Inflammatory macrophage treated with lipopolysaccharide for 4 hours (primary cell): ENCODE results near the gene PHPT1.
"Not testable (repeated sequence)": the region's sequence is repeated elsewhere in the genome, so short reads cannot be mapped to it uniquely, and the experiment has no call there.

ENCODE experiments used
- DNase-seq: peaks from one replicate; pipeline ENCODE4 v3.0.0-alpha.2; 2020

The PHPT1 gene

DNA sequence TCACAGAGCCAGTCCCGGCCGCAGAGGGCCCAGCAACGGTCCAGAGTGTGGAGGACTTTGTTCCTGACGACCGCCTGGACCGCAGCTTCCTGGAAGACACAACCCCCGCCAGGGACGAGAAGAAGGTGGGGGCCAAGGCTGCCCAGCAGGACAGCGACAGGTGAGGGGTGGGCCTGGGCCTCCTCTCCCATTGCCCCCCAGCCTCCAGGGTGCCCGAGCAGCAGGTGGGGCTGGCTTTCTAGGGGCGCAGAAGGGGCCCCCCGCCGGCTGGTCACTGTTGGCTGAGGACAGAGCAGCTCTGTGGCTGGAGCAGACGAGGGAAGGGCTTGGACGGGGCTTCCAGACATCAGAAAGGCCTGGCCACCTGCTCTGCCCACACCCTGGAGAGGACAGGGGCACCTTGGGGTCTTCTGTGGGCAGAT lies 11.3 kb upstream of the PHPT1 start:
- DNase-seq, result not testable (repeated sequence)

DNA sequence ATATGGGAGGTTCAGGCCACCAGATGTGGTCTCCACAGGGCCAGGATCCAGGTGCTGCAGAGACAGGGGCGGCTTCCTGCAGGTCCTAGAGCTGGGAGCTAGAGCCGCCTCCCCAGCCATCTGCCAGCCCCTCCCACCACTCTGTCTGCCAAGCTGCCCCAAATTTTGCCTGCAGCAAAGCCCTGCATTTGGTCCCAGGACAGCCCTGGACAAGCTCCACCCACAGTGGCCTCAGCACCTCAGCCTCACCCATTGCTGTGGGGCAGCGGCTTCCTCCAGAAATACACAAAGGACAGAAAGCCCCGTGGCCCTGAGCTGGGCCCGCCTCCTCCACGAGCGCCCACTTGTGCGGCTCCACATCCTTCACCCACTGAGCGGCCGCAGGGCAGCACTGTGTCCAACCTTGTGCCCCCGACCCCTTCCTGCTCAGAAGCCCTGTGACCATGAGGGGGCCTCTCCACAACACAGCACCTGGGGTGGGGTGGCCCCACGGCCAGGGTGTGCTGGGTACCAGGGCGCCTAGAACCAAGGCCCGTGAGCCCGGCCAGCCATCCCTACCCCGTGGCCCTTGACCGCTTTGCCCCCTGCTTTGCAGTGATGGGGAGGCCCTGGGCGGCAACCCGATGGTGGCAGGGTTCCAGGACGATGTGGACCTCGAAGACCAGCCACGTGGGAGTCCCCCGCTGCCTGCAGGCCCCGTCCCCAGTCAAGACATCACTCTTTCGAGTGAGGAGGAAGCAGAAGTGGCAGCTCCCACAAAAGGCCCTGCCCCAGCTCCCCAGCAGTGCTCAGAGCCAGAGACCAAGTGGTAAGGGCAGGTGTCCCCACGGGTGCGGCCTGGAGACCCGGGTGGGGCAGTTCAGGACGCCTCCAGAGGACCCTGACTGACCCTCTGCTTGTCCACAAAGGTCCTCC lies 10.6 kb upstream of the PHPT1 start:
- no peak for DNase-seq

DNA sequence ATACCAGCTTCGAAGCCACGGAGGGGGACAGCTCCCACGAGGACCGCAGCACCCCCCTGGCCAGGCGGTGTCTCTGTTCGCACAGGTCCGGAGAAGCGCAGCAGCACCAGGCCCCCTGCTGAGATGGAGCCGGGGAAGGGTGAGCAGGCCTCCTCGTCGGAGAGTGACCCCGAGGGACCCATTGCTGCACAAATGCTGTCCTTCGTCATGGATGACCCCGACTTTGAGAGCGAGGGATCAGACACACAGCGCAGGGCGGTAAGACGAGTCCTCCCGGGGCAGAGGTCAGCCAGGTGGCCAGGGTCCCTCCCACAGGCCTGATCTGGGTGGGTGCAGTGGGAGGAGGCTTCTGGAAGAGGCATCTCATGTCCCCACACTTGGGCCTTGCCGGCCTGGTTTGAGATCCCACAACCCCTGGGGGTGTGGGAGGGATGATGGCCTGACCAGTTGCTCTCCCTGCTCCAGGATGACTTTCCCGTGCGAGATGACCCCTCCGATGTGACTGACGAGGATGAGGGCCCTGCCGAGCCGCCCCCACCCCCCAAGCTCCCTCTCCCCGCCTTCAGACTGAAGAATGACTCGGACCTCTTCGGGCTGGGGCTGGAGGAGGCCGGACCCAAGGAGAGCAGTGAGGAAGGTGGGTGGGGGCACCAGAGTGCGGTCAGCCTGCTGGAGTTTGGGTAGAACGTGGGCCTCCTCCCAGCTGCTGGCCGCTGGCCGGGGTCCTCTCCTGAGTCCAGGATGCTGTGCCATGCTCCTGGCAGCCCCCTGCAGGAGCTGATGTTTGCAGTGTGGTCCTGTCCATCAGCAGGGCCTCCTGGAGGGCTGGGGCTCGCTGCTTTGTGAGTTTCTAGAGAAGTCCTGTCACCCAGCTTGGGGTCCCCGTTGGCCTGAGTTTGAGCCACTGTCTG lies 9.7 kb upstream of the PHPT1 start:
- DNase-seq, result no peak

DNA sequence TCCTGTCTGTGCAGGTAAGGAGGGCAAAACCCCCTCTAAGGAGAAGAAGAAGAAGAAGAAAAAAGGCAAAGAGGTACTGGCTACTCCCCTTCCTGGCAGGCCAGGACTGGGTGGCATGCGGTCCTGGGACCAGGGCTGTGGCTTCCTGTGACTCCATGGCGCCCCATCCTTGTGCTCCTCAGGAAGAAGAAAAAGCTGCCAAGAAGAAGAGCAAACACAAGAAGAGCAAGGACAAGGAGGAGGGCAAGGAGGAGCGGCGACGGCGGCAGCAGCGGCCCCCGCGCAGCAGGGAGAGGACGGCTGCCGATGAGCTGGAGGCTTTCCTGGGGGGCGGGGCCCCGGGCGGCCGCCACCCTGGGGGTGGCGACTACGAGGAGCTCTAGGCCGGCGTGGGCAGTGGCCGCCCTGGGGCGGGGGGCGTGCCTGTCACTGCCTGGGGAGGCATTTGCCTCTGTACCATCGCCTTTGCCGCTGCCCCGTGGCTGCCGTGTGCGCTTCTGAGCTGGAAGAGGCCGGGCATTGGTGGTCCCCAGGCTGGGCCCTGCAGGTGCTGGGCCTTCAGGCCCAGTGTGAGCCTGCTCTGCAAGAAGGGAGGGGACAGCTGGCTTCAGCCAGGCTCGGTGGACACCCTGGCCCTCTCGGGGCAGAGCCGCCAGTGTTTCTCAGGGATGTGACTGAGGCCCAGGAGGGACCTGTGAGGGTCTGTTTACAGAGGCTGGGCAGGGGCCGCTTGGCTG lies 8.9 kb upstream of the PHPT1 start:
- no peak for DNase-seq

DNA sequence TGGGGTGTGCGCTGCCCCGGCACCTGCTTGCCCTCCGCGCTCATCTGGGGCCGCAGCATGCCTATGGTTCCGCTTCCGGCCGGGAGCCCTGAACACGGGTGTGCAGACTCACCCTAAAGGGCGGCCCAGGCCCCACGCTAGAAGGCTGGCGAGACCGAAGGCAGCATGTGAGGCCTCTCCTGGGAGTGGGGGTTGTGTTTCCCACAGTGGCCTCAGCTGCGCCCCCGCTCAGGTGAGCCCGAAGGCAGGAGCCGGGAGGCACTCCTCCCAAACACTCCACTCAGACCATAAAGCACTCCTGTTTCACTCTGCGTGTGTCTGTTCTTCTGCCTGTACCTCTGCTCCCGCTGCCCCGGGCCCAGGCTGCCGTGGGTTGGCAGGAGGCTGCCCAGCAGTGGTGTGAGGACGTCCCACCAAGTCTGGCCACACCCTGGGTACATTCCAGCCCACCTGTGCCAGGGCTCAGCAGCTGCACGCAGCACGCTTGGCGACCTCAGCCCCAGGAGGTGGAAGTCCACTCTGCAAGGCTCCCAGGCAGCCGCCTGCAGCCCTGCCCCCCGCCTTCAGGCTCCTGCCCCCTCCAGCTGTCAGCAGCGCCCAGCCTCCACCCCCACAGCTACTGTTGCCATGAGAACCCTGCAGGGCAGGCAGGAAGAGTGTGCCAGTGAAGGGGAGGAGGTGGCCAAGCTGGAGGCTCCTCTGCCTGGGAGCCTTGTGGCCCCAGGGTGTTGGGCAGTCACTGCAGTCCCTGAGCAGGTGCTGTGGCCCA lies 8.1 kb upstream of the PHPT1 start:
- DNase-seq, result no peak

DNA sequence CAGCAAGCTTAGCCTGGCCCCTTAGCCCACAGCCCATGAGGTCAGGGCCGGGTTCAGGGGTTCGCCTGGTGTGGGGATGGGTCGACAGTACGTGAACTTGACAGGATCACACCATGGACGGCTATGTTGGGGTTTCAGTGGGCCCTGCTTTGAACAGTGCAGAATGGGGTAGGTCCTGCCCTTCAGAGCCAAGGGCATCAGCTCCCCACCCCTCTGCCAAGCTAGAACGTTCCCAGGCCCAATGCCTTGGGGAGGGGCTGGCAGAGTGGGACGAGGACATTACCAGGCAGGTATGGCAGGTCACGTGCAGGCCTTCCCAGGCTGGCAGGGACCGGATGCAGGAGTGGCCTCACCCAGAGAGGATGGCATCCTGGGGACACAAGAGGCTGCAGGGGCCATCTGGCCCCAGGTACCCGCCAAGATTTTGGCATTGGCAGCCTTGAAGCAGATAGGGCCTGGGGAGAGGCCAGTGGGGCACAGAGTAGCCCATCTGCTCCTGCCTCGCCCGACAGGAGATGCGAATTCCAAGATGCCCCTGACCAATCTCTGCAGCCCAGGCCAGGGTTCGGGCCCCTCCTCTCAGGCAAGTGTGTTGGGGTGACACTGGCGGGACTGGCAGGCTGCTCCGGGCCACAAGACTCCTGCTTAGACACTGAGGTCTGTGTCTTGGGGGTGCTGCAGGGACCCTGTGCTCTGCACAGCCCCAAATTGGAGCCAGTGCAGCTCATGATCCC lies 7.4 kb upstream of the PHPT1 start:
- not testable (repeated sequence) for DNase-seq

DNA sequence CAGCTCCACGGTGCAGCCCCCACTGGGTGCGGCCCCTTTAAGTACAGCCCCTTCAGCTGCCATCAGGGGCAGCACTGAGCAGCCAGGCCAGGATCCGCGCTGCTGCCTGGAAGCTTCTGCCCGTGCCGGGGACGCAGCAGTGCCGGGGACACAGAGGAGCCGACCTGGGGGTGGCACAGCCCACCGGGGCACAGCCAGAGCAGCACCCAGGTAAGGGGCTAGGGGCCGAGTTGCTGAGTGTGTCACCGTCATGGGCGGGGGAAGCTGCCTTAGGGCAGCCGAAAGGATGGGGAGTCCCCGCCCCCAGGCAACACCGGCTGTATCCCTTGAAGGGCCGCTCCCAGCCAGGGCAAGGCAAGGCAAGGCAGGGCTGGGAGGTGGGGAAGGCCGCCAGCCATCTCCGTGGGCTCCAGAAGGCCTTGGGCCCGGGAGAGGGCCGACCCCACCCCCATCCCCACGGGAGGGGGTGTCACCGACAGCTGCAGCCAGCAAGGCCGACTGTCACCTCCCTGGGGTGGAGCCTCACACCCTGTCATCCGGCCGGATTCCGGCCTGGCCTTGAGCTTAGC lies 6.7 kb upstream of the PHPT1 start, which contains the start of gene AJM1:
AJM1 (plus strand) TSS at position 99 of the 569 bp plus-strand sequence. CDS start 1,937 bp downstream, outside the sequence.
- peak; percentile 74 for DNase-seq

DNA sequence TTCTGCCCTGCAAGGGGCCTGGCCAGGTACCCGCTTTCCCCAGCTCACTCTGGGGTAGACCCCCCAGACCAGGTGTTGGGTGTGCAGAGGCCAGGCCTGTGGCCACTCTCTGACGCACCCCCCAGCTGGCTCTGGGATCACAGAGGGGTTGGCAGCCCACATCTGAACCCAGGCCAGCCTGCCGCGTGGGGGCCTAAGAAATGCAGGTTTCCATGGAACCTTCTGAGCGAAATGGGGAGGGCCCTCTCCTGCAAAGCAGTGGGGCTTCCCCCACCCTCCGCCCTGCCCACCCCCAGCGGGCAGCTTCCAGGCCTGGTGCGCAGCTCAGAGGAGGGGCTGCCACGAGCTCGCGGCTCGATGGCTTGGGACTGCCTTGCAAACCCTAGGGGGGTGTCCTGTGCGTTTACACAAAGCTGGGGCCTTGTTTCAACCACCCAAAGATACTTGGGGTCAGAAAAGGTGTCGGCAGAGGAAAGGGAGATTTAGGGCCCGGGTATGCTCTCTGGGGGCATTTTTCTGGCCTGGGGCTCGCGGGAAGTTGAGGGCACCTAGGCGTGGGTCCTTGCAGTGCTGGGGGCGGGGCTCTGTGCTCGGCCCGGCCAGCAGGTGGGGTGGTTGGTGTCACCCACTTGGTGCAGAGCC lies 5.9 kb upstream of the PHPT1 start:
- DNase-seq, result not testable (repeated sequence)

DNA sequence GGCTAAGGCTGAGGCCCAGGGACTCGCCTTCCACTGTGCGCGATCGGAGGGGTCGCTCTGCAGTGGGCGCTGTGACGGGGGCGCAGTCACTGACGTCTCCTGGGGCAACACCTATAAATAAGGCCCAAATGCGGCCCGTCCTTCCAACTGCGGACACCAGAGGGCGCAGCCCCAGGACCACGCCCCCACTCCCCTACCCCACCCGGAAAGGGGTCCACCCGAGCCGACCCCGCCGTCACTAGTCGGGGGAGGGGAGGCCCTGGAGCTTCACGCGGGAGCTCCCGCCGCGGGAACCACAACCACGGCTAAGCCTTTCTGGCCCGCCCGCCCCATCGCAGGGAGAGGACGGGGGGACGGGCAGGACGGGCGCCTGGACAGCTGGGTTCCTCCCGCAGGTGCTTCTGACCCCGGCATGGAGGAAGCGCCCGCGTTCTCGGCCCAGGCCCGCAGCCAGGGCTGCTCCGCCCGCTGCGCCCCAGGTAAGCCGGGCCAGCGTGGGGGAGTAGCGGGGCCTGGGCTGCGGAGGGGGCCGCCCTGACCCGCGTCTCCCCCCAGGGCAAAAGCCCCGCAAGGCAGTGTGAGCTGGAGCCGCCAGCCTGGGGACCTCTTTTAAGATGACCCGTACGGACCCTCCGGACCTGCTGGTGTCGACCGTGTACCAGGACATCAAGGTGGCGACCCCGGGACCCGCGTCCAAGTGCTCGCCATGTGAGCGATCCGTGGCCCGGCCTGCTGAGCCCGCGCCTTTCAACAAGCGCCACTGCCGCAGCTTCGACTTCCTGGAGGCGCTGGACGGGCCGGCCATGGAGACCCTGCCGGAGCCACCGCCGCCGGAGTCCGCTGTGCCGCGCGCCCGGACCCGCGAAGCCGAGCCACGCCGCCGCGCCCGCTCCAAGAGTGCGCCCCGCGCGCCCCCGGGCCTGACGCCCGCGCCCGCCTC lies 5.1 kb upstream of the PHPT1 start:
- peak; percentile 18 for DNase-seq

DNA sequence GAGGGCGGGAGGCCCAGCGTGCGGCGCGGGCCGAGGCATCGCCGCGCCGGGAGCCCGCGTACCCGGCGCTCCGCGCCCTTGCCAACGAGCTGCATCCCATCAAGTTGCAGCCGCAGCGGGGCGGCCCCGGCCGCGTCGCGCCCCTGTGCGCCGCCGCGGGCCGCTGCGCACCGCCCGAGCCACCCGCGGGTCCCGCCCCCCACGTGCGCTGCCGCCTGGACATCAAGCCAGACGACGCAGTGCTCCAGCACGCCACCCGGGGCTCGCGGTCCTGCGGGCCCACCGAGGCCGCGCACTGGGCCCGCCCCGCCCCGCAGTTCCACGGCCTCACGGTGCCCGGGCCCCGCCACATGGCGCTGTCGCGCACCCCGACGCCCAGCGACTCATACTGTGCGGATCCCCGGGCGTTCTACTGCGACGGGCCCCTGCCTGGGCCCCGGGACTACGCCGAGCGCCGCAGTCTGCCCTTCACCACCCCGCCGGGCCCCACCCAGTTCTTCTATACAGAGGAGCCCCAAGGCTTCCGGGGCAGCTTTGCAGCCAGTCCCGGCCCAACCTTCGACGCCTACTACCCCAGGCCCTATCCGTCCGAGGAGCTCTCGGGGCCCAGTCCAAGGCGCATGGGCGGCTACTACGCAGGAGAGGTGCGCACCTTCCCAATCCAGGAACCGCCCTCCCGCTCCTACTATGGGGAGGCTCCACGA lies 4.3 kb upstream of the PHPT1 start:
- DNase-seq, result no peak

DNA sequence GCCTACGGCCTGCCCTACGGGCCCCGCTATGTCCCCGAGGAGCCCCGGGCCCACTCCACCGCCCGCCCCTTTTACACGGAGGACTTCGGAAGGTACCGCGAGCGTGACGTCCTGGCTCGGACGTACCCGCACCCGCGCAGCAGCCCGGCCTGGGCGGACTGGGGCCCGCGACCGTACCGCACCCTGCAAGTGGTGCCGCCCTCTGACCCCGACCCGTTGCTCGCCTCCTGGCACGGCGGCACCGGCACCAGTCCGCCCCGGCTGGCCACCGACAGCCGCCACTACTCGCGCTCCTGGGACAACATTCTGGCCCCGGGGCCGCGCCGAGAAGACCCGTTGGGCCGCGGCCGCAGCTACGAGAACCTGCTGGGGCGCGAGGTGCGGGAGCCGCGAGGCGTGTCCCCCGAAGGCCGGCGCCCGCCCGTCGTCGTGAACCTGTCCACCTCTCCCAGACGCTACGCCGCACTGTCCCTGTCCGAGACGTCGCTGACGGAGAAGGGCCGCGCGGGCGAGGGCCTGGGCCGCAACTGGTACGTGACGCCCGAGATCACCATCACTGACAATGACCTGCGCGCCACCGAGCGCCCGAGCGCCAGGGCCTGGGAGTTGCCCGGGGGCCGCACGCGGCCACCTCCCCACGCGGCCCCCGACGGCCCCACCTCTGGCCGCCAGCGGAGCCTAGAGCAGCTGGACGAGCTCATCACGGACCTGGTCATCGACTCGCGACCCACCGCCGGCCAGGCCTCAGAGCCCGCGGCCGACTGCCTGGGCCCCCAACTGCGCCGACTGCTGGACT lies 3.5 kb upstream of the PHPT1 start:
- DNase-seq, result no peak

DNA sequence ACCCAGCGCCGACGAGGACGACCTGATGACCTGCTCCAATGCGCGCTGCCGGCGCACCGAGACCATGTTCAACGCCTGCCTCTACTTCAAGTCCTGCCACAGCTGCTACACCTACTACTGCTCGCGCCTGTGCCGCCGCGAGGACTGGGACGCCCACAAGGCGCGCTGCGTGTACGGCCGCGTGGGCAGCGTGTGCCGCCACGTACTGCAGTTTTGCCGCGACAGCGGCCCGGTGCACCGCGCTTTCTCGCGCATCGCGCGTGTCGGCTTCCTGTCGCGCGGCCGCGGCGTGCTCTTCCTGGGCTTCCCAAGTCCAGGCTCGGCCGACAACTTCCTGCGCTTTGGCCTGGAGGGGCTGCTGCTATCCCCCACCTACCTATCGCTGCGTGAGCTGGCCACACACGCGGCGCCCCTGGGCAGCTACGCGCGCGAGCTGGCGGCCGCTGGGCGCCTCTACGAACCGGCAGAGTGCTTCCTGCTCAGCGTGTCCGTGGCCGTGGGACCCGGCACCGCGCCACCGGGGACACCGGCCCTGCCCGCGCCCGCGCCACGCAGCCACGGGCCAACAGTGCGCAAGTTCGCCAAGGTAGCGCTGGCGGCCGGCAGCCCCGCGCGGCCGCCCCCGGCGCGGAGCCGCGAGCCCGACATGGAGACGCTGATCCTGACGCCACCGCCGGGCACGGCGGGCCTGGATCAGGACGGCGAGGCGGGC lies 2.7 kb upstream of the PHPT1 start:
- DNase-seq, result no peak

DNA sequence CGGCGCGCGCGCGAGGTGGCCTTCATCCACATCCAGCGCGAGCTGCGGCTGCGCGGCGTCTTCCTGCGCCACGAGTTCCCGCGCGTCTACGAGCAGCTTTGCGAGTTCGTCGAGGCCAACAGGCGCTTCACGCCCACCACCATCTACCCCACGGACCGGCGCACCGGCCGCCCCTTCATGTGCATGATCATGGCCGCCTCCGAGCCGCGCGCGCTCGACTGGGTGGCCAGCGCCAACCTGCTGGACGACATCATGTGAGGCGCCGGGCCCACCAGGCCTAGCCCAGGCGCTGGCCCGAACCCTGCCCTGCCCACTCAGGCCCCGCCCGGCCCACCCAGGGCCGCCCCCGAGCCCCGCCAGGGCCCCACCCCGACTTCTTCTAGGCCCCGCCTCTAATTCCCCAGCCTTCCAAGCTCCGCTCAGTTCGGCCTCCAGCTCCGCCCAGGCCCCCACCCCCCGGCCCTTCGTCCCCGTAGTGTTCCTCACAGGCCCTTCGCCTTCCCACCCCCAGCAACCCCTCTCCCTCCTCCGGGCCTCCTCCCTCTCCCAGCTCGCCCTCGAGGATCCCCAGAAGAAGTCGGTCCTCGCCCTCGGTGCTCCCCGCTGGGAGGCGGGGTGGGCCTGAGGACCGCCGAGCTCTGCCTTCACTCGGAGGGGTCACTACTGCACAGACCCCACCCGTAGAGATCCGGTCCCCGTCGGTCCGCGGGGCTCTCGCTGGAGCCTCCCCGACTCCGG lies 2.0 kb upstream of the PHPT1 start:
- peak; percentile 26 for DNase-seq

DNA sequence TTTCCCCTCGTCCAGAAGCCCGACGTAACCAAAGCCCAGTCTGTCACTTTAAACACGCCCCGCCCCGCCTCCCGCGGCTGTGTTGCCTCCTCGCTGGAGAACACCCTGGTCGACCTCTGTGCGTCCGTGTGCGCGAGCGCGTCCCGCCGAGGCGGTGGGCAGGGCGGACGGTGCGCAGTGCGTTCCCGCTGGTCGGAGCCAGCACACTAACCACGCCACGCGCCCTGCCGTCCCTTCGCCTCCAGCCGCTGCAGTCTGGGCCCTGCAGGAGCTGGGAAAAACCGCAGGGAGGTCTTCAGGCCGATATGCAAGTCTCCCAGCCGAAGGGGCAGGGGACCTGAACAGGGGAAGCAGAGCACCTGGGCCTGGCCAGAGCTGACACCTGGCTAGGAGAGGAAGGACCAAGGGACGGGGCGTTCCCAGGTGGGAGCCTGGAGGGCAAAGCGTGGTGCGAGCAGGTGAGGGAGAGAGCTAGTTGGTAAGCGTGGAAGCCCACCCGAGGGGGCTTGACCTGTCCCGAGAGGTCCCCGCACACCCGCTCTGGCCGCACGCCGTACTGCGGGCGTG lies 1.3 kb upstream of the PHPT1 start:
- DNase-seq, result peak; percentile 88

DNA sequence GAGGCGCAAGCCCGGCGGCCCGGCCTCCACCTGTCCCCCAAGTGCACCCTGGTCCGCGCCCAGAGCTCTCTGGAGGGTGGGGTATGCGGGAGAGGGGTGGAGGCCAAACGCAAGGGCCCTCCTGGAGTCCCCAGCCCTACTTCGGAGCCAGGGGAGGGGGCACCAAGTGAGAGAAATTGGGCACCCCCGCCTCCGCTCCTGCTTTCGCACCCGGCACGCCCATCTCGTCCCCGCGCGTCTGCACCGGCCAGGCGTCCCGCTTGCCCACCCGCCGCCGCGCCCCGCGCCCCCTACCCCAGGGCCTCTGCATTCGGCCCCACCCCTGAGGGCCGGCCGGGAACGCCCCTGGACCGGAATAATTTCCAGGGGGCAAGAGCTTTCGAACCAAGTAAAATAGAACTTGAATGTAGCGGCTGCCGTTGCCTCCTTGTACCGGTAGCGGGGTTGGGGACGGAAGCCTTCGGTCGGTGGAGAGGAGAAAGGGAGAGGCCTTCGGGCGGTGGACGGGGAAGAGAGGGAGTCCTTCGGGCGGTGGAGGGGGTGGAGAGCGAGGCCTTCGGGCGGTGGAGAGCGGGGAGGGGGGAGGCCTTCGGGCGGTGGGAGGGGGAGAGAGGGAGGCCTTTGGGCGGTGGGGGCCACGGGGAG lies 694 bp upstream of the PHPT1 start:
- DNase-seq, result peak; percentile 35
